PFSK-1 (cell line): ENCODE results near the gene AP3D1.

ENCODE experiments used
- FOXP2 ChIP-seq: optimal IDR thresholded peaks from 2 replicates; pipeline ENCODE3; 2011; ENCODE audit warnings: borderline replicate concordance, control low read depth, inconsistent platforms; ENCODE audit not compliant: insufficient read depth; ENCODE audit errors: extremely low read length, extremely low read depth
- POLR2AphosphoS5 ChIP-seq: IDR thresholded peaks from 2 replicates; pipeline ENCODE4 v1.6.1; 2012; ENCODE audit warnings: low read depth, mild to moderate bottlenecking, control low read depth, low read length, moderate library complexity
- REST ChIP-seq, 2 experiments: IDR thresholded peaks; 2 replicates each; pipeline versions ENCODE4 v1.6.1 to v1.8.0; 2011 to 2012; ENCODE audit warnings: low read depth in 2 of 2, low read length in 2 of 2, control low read depth in 1 of 2, inconsistent platforms in 1 of 2, mild to moderate bottlenecking in 1 of 2, moderate library complexity in 1 of 2; ENCODE audit not compliant: insufficient read depth in 1 of 2
- SIN3A ChIP-seq: IDR thresholded peaks from 2 replicates; pipeline ENCODE4 v1.6.1; 2012; ENCODE audit warnings: mild to moderate bottlenecking, low read length, moderate library complexity, borderline replicate concordance; ENCODE audit not compliant: insufficient read depth
- TAF1 ChIP-seq: IDR thresholded peaks from 2 replicates; pipeline ENCODE4 v1.6.1; 2012; ENCODE audit warnings: low read length, control low read depth, borderline replicate concordance; ENCODE audit not compliant: insufficient read depth

GRCh38 chr19:2166741-2167738, 15.7 kb upstream of the AP3D1 start:
- no peak for TF ChIP-seq REST (IDR thresholded peaks at IDR 0.05; ENCODE audit: insufficient read depth in 1 of 2, low read depth in 2 of 2, low read length in 2 of 2)
- peak; percentile 64; the same call in 1 of the 2 replicates for TF ChIP-seq POLR2AphosphoS5
- TF ChIP-seq SIN3A = peak; percentile 44; the same call in 1 of the 2 replicates
- TF ChIP-seq TAF1 = 0 out of 2 replicates have a peak, but pooled peaks have one; percentile 20
- no peak for TF ChIP-seq FOXP2
